HAP-1 (cell line): ENCODE measurements around the gene ZNF639.

Source experiments
- DNase-seq, 2 experiments: peaks; one replicate each; pipeline ENCODE4 v3.0.0-alpha.2; 2016 to 2020; ENCODE audit warnings: low spot score in 2 of 2
- H3K27me3 ChIP-seq: fragments of 250-450 bp; sonication (Bioruptor Pico); 2 replicates; pipeline ENCODE4 v1.5.1; 2020; ENCODE audit warnings: low read depth, mild to moderate bottlenecking, moderate library complexity
- H3K36me3 ChIP-seq: fragments of 250-450 bp; sonication (Bioruptor Pico); replicated peaks from 2 replicates; pipeline ENCODE4 v1.5.1; 2020; ENCODE audit warnings: mild to moderate bottlenecking
- H3K4me1 ChIP-seq: fragments of 250-450 bp; sonication (Bioruptor Pico); 2 replicates; pipeline ENCODE4 v1.5.1; 2020; ENCODE audit warnings: mild to moderate bottlenecking
- H3K4me3 ChIP-seq: fragments of 250-450 bp; sonication (Bioruptor Pico); 2 replicates; pipeline ENCODE4 v1.5.1; 2020; ENCODE audit warnings: mild to moderate bottlenecking, moderate library complexity
- H3K9me3 ChIP-seq: fragments of 250-450 bp; sonication (Bioruptor Pico); 2 replicates; pipeline ENCODE4 v1.5.1; 2020; ENCODE audit warnings: mild to moderate bottlenecking, moderate library complexity
- in situ Hi-C: fragments of 300-500 bp; cut with MboI; formaldehyde crosslinking; loops from 3 replicates; pipeline ENCODE4 v1.14.3; 2020; ENCODE audit warnings: low sequenced_read_pairs, inconsistent platforms, mixed read lengths

The ZNF639 gene

DNA sequence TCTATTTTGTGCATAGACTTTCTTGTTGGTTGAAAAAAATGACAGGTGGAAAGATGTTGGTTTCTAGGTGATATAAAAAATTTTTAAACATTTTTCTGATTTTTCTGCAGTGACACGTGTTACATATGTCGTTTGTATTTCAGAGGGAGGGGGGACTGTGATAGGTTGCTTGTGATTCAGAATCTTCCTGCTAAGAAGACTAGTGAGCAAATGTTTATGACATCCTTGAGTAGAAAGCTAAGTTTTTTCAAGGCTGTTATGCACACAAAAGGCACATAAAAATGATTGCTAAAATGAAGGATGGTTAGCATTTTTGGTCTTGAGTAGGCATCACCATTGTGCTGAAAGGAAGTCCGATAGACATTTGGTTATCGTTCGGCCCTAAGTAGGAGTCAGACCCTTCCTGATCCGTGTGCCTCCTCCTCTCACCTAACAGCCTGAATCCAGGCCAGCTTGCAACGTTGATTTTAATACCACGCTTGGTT lies 1.5 kb downstream of the ZNF639 start:
- in situ Hi-C loops = loop anchor here (10.0 to 25.0 kb wide), 3 partner anchors 187 to 887 kb away; partner anchors contain the start of genes ACTL6A and PIK3CA
- H3K36me3 ChIP-seq = peaks cover 37% of the 10 kb centered on the region
- peaks cover 19% of the 10 kb centered on the region for H3K4me1 ChIP-seq
- peak overlapping the region; percentile 87 for H3K4me3 ChIP-seq
- peak; percentile 13 to 25 for DNase-seq
- no peaks in the 10 kb centered on the region for H3K27me3 ChIP-seq
- H3K9me3 ChIP-seq = no peaks in the 10 kb centered on the region

DNA sequence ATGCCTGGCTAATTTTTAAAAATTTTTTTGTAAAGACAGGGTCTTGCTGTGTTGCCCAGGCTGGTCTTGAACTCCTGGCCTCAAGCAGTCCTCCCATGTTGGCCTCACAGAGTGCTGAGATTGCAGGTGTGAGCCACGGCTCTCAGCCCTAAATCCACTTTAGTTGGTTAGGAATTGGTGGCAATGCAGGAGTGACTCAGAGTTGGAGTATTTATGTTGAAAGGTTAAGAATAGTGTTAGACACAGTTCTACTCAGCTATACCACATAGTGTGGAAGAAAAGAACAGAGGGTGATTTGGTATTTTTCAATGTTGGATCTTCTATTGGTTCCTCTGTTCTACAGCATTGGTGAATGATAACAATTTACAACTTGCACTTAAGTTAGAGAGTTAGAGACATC lies 7.6 kb downstream of the ZNF639 start:
- Histone ChIP-seq H3K9me3 (no peaks in the 10 kb centered on the region), H3K36me3 (peaks cover 84% of the 10 kb centered on the region), H3K27me3 (no peaks in the 10 kb centered on the region), H3K4me1 (no peaks in the 10 kb centered on the region; the same call in 1 of the 2 replicates), H3K4me3 (no peak overlapping the region)
- no peak for DNase-seq
- in situ Hi-C loops = no loop called here

DNA sequence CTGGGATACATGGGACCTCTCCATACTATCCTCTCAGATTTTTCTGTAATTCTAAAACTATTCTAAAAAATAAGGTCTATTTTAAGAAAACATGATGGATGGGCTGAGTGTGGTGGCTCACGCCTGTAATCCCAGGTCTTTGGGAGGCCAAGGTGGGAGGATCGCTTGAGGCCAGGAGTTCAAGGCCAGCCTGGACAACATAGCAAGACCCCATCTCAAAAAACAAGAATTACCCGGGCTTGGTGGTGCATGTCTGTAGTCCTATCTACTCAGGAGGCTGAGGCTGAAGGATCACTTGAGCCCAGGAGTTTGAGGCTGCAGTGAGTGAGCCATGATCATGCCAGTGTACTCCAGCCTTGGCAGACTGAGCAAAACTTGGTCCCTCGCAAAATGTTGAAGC lies 9.4 kb downstream of the ZNF639 start:
- DNase-seq = no peak
- Histone ChIP-seq H3K36me3 (peaks cover 84% of the 10 kb centered on the region), H3K4me1 (no peaks in the 10 kb centered on the region; the same call in 1 of the 2 replicates), H3K9me3 (no peaks in the 10 kb centered on the region), H3K27me3 (no peaks in the 10 kb centered on the region), H3K4me3 (no peak overlapping the region)
- in situ Hi-C loops = no loop called here

GRCh38 chr3:179333084-179333483 lies 10.3 kb downstream of the ZNF639 start:
- H3K9me3 ChIP-seq = no peaks in the 10 kb centered on the region
- H3K36me3 ChIP-seq = peaks cover 77% of the 10 kb centered on the region
- no peak for DNase-seq
- in situ Hi-C loops = no loop called here
- H3K4me1 ChIP-seq = no peaks in the 10 kb centered on the region
- H3K27me3 ChIP-seq = no peaks in the 10 kb centered on the region
- no peak overlapping the region for H3K4me3 ChIP-seq

- Histone ChIP-seq H3K27me3 (no peaks in the 10 kb centered on the region), H3K36me3 (peaks cover 48% of the 10 kb centered on the region), H3K4me1 (no peaks in the 10 kb centered on the region), H3K4me3 (no peak overlapping the region), H3K9me3 (no peaks in the 10 kb centered on the region)
- DNase-seq = no peak
- in situ Hi-C loops = no loop called here
Observed at GRCh38 chr3:179336345-179336929, 13.6 kb downstream of the ZNF639 start.

- H3K9me3 ChIP-seq = no peaks in the 10 kb centered on the region
- DNase-seq = peak; percentile 94 to 96
- peaks cover 10% of the 10 kb centered on the region for H3K4me1 ChIP-seq
- in situ Hi-C loops = no loop called here
- H3K36me3 ChIP-seq = peaks cover 21% of the 10 kb centered on the region
- peak within 1 kb of the TSS; percentile 89 for H3K4me3 ChIP-seq
- no peaks in the 10 kb centered on the region for H3K27me3 ChIP-seq
Observed at GRCh38 chr3:179347345-179348194, 24.7 kb downstream of the ZNF639 start, which contains the start of gene MFN1. MFN1 (plus strand) TSS chr3:179347709; CDS start chr3:179348852, 1,143 bp downstream.

DNA sequence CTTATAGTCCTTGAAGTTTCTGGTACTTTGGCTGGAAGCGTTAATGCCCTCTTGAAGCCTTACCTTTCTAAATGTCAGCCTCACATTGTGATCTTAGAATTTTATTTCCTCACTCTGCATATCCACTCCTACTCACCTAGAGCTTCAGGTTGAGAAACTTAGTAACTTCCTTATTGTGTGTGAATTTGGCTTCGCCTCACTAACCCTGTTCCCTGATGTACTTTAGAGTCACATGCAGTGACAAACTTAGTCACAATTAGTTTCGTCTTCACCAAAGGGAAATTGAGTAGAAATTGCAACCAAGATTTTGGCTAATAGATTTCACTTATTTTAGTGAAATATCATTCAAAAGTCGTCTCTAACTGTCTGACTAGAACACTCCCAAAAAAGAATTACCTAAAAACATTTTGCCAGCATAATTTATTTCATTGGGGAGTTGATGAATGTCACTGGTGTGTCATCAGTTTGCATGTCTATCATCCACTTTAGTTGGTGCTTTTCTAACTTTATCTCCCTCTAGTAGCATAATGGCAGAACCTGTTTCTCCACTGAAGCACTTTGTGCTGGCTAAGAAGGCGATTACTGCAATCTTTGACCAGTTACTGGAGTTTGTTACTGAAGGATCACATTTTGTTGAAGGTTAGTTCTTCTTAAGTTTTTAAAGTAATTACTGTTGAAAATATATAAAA lies 25.6 kb downstream of the ZNF639 start:
- H3K4me3 ChIP-seq = peak overlapping the region; percentile 89
- in situ Hi-C loops = no loop called here
- no peaks in the 10 kb centered on the region for H3K27me3 ChIP-seq
- H3K36me3 ChIP-seq = peaks cover 25% of the 10 kb centered on the region
- DNase-seq = no peak
- peaks cover 11% of the 10 kb centered on the region for H3K4me1 ChIP-seq
- no peaks in the 10 kb centered on the region for H3K9me3 ChIP-seq

- Histone ChIP-seq H3K4me1 (peaks cover 14% of the 10 kb centered on the region), H3K4me3 (no peak overlapping the region), H3K36me3 (peaks cover 43% of the 10 kb centered on the region), H3K27me3 (no peaks in the 10 kb centered on the region), H3K9me3 (no peaks in the 10 kb centered on the region)
- in situ Hi-C loops = no loop called here
- no peak for DNase-seq
Observed at GRCh38 chr3:179355996-179356395, 33.2 kb downstream of the ZNF639 start.

- H3K27me3 ChIP-seq = no peaks in the 10 kb centered on the region
- H3K9me3 ChIP-seq = no peaks in the 10 kb centered on the region
- no peak overlapping the region for H3K4me3 ChIP-seq
- peaks cover 33% of the 10 kb centered on the region for H3K36me3 ChIP-seq
- DNase-seq = no peak
- in situ Hi-C loops = no loop called here
- no peaks in the 10 kb centered on the region for H3K4me1 ChIP-seq
Observed at GRCh38 chr3:179363332-179363731, 40.5 kb downstream of the ZNF639 start.

DNA sequence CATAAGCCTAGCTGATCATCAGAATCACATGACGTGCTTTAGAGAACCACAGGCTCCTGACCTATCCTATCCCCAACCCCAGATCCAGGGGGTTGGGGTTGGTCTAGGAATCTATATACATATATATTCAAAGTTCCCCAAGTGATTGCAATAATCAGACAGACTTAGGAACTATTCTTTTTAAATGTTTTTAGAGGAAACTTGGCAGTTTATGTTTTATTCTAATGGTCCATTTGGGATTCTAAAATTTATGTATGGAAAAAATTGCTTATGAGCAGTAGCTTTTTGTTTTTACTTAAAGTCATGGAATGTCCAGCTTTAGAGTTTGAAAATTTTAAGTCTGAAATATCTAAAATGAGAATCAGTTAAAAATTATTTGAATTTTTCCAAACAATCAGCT lies 46.8 kb downstream of the ZNF639 start:
- H3K9me3 ChIP-seq = no peaks in the 10 kb centered on the region
- H3K36me3 ChIP-seq = peaks cover 15% of the 10 kb centered on the region
- DNase-seq = no peak
- in situ Hi-C loops = no loop called here
- H3K4me3 ChIP-seq = no peak overlapping the region
- no peaks in the 10 kb centered on the region for H3K4me1 ChIP-seq
- no peaks in the 10 kb centered on the region for H3K27me3 ChIP-seq

DNA sequence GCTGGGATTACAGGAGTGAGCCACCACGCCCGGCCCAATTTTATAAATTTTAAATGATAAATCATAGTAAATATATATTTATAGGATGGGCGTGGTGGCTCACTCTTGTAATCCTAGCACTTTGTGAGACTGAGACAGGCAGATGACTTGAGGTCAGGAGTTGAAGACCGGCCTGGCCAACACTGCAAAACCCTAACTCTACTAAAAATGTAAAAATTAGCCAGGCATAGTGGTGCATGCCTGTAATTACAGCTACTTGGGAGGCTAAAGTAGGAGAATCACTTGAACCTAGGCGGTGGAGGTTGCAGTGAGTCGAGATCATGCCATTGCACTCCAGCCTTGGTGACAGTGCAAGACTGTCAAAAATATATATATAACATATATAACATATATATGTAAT lies 51.1 kb downstream of the ZNF639 start:
- H3K27me3 ChIP-seq = no peaks in the 10 kb centered on the region
- H3K4me1 ChIP-seq = no peaks in the 10 kb centered on the region
- no peak for DNase-seq
- H3K4me3 ChIP-seq = no peak overlapping the region
- in situ Hi-C loops = no loop called here
- H3K9me3 ChIP-seq = no peaks in the 10 kb centered on the region
- H3K36me3 ChIP-seq = peaks cover 13% of the 10 kb centered on the region

GRCh38 chr3:179375091-179375999 lies 52.5 kb downstream of the ZNF639 start:
- DNase-seq = no peak
- Histone ChIP-seq H3K4me1 (no peaks in the 10 kb centered on the region), H3K9me3 (no peaks in the 10 kb centered on the region), H3K27me3 (no peaks in the 10 kb centered on the region), H3K36me3 (peaks cover 19% of the 10 kb centered on the region), H3K4me3 (no peak overlapping the region)
- in situ Hi-C loops = no loop called here

DNA sequence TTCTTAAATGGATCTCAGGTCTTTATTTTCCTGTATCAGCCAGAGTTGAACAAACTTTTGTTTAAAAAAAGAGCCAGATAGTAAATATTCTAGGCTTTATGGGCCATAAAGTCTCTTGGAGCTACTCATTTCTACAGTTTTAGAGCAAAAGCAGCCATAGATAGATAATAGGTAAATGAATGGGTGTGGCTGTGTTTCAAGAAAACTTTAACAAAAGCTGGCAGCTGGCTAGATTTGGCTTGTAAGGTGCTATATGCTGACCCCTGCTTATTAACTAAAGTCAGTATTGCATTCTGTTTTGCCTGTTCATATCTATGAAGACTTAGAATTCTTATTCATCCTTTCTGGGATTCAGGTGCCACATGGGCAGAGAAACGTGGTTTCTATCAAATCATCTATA lies 53.6 kb downstream of the ZNF639 start:
- no peak for DNase-seq
- in situ Hi-C loops = no loop called here
- Histone ChIP-seq H3K4me3 (no peak overlapping the region), H3K36me3 (peaks cover 24% of the 10 kb centered on the region), H3K27me3 (no peaks in the 10 kb centered on the region), H3K4me1 (no peaks in the 10 kb centered on the region), H3K9me3 (no peaks in the 10 kb centered on the region)
